ENCODE results near the gene ATP5PB. TPM values are rescaled to one million over a fixed set of nuclear protein-coding genes. Genes with fewer than 3 reads are reported as not detected.

Gene ATP5PB
- total RNA-seq, 1 experiment from 2014 or later, result 323 TPM

DNA sequence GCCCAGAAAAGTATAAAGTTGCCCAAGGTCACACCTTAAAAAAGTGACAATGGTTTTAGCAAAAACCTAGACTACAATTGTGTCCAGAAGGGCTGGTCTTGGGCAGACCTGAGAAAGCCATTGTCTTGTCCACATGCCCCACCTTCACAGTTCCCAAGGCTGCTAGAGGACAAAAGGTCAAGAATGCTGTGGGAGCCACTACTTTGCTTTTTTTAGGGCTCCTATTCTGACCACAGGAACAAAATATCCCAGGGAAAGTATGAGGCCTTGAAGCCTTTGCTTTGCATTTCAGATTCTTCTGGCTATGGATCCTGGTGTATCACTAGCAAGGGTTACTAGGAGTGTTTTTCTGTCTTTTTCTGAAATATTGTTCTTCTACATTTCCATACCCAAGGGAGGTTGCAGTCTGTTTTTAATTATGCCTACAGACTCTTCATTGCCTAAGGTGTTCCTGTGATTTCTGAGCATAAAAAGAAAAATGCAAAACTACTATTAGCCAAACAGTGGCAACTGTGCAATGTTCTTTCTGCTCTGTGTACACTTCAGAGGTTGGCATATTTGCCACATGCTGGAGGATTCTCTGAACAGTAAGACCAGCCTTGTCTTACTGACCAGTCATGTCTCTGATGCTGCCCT is 35.2 kb downstream of the ATP5PB start:
- CTCF ChIA-PET, result no interaction called here
- intact Hi-C loops (cut with micrococcal nuclease), result loop anchor here (5.0 kb wide), 2 partner anchors 283 to 508 kb away; no protein-coding TSS in a partner anchor

DNA sequence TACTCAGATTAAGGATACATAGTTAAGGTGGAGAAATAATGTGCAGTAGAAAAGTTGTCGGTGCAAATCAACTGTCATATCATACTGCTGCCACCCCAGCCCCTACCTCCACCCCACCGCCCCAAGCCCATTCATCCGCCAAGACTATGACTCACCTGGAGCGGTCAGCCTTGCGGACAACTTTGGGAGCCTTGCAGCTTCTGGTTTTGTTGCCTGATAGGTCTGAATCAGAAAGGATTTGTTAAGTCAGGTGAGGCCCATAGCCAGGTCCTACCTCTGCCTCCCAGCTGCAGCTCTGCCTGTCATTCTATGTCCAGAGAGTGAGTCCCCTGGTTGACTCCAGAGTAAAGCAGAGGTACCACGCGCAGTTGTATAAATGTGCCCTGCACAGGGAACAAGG is 37.2 kb downstream of the ATP5PB start:
- intact Hi-C loops (cut with micrococcal nuclease), result no loop called here

More for the DNA sequence above, 35.2 kb downstream of the ATP5PB start:
- ChIA-PET POLR2A (no interaction called here), RAD21 (ENCODE audit: low non-redundant PET in 1 of 2, low total read pairs in 2 of 2, uncharacterized antibody in 2 of 2, unreplicated experiment in 2 of 2) (no interaction called here)
- Histone ChIP-seq H3K9me3 (ENCODE audit: control insufficient read depth in 1 of 2, insufficient read depth in 1 of 2, low read depth in 1 of 2, low read length in 2 of 2) (no peaks in the 10 kb centered on the region), H3K79me2 (ENCODE audit: insufficient read depth, low read length) (no peaks in the 10 kb centered on the region), H2AFZ (ENCODE audit: low read depth, low read length, poor library complexity, severe bottlenecking) (no peak overlapping the region), H4K20me1 (ENCODE audit: insufficient read depth) (no peaks in the 10 kb centered on the region), H3K4me3 (replicated peaks in 1 of 2; ENCODE audit: low read depth in 1 of 2, low read length in 2 of 2) (no peak overlapping the region), H3K27ac (ENCODE audit: low read depth, low read length) (no peak overlapping the region), H3K9ac (ENCODE audit: low read length) (no peak overlapping the region), H3K9me2 (ENCODE audit: insufficient read depth) (no peaks in the 10 kb centered on the region), H3K36me3 (ENCODE audit: control insufficient read depth in 1 of 2, insufficient read depth in 2 of 2, low read length in 2 of 2) (no peaks in the 10 kb centered on the region), H3K4me1 (ENCODE audit: control insufficient read depth in 1 of 2, insufficient read depth in 2 of 2, low read length in 2 of 2) (no peaks in the 10 kb centered on the region), H3K4me2 (ENCODE audit: low read length) (no peak overlapping the region), H3K27me3 (ENCODE audit: insufficient read depth, low read length) (no peaks in the 10 kb centered on the region)
- DNase-seq (ENCODE audit: low read depth, low spot score) (no peak), ATAC-seq (no peak)
- TF ChIP-seq ZFX (IDR thresholded peaks at IDR 0.05), result no peak
- BruUV-seq (replicated peaks), result no TSS peak

More for the DNA sequence above, 37.2 kb downstream of the ATP5PB start:
- Histone ChIP-seq H4K20me1 (ENCODE audit: insufficient read depth) (no peaks in the 10 kb centered on the region), H3K27me3 (ENCODE audit: insufficient read depth, low read length) (no peaks in the 10 kb centered on the region), H3K4me1 (ENCODE audit: control insufficient read depth in 1 of 2, insufficient read depth in 2 of 2, low read length in 2 of 2) (no peaks in the 10 kb centered on the region), H3K36me3 (ENCODE audit: control insufficient read depth in 1 of 2, insufficient read depth in 2 of 2, low read length in 2 of 2) (no peaks in the 10 kb centered on the region), H3K9me3 (ENCODE audit: control insufficient read depth in 1 of 2, insufficient read depth in 1 of 2, low read depth in 1 of 2, low read length in 2 of 2) (no peaks in the 10 kb centered on the region), H3K4me2 (ENCODE audit: low read length) (no peak overlapping the region), H3K9ac (ENCODE audit: low read length) (no peak overlapping the region), H3K9me2 (ENCODE audit: insufficient read depth) (no peaks in the 10 kb centered on the region), H2AFZ (ENCODE audit: low read depth, low read length, poor library complexity, severe bottlenecking) (no peak overlapping the region), H3K4me3 (replicated peaks in 1 of 2; ENCODE audit: low read depth in 1 of 2, low read length in 2 of 2) (no peak overlapping the region), H3K27ac (ENCODE audit: low read depth, low read length) (no peak overlapping the region), H3K79me2 (ENCODE audit: insufficient read depth, low read length) (no peaks in the 10 kb centered on the region)
- ChIA-PET RAD21 (ENCODE audit: low non-redundant PET in 1 of 2, low total read pairs in 2 of 2, uncharacterized antibody in 2 of 2, unreplicated experiment in 2 of 2) (no interaction called here), POLR2A (no interaction called here), CTCF (no interaction called here)
- BruUV-seq (replicated peaks), result no TSS peak
- ATAC-seq, result no peak
- TF ChIP-seq YY1 (IDR thresholded peaks at IDR 0.05; ENCODE audit: extremely low read depth, insufficient replicate concordance, low read depth, low read length) (no peak), TCF7L2 (IDR thresholded peaks at IDR 0.05; ENCODE audit: borderline replicate concordance, extremely low read depth, insufficient read depth, insufficient read length) (no peak), ZFX (IDR thresholded peaks at IDR 0.05) (no peak), ELF1 (IDR thresholded peaks at IDR 0.05; ENCODE audit: borderline replicate concordance, low read depth) (no peak)
- no peak for DNase-seq (ENCODE audit: low read depth, low spot score)

Measured in HCT116 (cell line).